Bronchial epithelial cell (primary cell): Measurements from ENCODE around the gene FCHSD1. TPM values are rescaled to one million over a fixed set of nuclear protein-coding genes. Genes with fewer than 3 reads are reported as not detected.
A peak's percentile ranks its signal among the peaks of the same experiment; 100 is the strongest.

Experiments used
- DNase-seq: peaks from one replicate; pipeline ENCODE4 v3.0.0-alpha.2; 2010; ENCODE audit warnings: low read depth
- FAIRE-seq: peaks from 2 replicates; lab custom pipeline; 2011; peaks lifted over from hg19 to GRCh38; lab: Jason Lieb, UNC
- H3K27me3 ChIP-seq: 2 replicates; pipeline ENCODE4 v1.5.1; 2011; ENCODE audit warnings: low read length; ENCODE audit not compliant: control insufficient read depth, insufficient read depth
- H3K36me3 ChIP-seq: 2 replicates; pipeline ENCODE4 v1.5.1; 2011; ENCODE audit warnings: low read length; ENCODE audit not compliant: control insufficient read depth, insufficient read depth
- H3K4me3 ChIP-seq: 2 replicates; pipeline ENCODE4 v1.5.1; 2011; ENCODE audit warnings: mild to moderate bottlenecking, low read depth, low read length, control low read depth
- total RNA-seq: library from RNA; depleted of rRNA; stranded (reverse); fragments of >200 nt; gene quantifications from 2 replicates; pipeline ENCODE4 v1.2.1, GENCODE V29; 2014
- TF ChIP-seq, protein P1 (sequence below): IDR thresholded peaks from 2 replicates; pipeline ENCODE4 v1.5.1; 2011; ENCODE audit warnings: mild to moderate bottlenecking, moderate library complexity, low read length, control low read depth, inconsistent platforms; ENCODE audit not compliant: insufficient read depth, severe bottlenecking

FCHSD1 gene
- total RNA-seq, 1 donor from 2014 or later = 14.2 TPM

DNA sequence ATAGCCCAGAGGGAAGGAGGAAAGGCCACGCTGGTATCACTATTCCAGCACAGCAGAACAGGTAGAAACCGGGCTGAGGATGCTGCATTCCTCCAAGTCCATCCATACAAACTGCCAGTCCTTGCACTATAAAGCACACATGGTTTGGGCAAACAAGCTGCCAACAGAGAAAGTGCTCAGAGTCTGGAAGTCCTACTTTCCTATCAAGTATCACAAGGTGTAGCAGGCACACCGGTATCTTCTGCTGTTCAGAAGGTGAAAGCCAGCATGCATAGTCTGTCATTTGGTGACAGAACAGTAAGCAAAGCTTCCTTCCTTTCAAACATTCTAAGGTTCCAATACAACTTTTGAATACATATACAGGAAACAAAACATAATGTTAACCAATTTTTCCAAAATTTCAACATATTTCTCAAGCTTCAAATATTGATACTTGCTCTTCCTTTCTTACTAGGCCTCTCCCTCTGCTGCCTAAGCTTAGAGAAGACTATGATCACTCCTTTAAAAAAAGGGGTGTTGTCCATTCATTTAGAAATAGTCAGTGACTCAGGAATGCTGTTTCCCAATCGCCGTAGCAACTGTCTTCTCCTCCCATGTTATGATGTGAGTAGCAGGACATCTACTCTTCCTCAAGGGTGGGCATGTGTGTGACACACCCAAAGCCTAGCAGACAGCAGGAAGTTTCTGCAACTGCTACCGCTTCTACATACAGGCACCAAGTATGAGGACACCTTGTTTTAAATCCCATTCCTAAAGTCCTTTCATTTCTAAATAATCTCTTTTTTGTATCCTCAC lies 47.1 kb downstream of the FCHSD1 start:
- FAIRE-seq (peak; percentile 85), DNase-seq (peak; percentile 99)
- TF ChIP-seq, protein P1, sequence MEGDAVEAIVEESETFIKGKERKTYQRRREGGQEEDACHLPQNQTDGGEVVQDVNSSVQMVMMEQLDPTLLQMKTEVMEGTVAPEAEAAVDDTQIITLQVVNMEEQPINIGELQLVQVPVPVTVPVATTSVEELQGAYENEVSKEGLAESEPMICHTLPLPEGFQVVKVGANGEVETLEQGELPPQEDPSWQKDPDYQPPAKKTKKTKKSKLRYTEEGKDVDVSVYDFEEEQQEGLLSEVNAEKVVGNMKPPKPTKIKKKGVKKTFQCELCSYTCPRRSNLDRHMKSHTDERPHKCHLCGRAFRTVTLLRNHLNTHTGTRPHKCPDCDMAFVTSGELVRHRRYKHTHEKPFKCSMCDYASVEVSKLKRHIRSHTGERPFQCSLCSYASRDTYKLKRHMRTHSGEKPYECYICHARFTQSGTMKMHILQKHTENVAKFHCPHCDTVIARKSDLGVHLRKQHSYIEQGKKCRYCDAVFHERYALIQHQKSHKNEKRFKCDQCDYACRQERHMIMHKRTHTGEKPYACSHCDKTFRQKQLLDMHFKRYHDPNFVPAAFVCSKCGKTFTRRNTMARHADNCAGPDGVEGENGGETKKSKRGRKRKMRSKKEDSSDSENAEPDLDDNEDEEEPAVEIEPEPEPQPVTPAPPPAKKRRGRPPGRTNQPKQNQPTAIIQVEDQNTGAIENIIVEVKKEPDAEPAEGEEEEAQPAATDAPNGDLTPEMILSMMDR = no peak
- no peak overlapping the region for H3K4me3 ChIP-seq
- no peaks in the 10 kb centered on the region for H3K36me3 ChIP-seq
- H3K27me3 ChIP-seq = no peaks in the 10 kb centered on the region

DNA sequence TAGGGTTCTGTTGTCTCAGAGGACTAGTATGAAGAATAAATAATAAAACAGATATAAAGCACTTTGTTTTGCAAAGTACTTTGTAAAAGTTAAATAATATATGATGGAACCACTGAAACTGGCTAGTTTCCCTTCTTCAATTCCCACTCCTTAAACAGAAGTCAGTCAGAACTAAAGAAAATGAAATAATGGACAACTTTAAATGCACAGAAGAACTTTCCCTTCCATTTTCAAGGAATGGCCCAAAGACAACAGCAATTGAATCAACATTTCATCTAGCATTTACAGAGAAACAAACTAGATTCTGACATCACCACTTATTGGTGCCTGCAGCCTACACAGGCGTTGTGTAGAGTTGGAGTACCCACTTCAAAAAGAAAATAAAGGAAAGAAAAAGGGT lies 48.6 kb downstream of the FCHSD1 start:
- DNase-seq (no peak), FAIRE-seq (no peak)
- no peak overlapping the region for H3K4me3 ChIP-seq
- H3K36me3 ChIP-seq = no peaks in the 10 kb centered on the region
- no peaks in the 10 kb centered on the region for H3K27me3 ChIP-seq
- TF ChIP-seq, protein P1 = no peak

DNA sequence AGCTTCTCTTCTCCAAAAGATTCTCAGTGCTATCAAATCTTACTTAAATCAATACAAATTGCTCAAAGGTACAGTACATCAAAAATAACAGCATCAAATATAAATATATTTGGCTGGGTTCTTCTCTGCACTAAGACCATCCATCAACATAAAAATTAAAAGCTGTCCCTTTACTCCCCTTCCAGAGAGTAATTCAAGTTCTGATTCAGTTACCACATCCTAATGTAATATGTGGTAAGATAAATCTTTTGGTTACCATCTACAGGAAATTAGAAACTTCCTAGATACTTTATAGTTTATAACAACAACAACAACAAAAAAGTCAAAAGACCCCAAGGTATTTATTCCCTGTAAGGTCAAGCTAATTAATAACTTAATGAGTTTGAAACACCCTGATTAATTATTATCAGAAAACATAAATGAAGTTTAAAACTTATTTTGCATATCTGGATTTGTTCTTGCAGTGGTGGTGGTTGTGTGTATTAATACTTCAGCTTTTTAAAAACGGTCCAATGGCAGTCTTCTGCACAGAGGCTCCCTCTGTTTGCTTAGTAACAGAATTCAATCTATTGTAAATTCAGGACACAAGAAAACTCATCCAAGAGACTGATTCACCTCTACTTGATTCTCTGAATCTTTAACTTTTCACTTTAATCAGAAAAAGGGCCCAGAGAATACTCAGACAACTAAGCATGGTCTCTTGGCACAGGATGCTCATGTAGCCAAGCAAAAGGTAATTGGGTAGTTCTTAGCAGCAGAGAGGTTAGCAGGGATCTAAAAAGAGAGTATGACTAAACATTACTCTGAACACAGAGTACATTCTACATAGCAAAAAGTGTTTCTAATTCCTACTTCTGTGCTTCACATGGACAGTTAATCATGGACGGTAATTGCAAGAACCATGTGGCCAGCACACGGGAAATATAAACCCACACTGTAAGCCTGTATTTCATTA lies 52.5 kb downstream of the FCHSD1 start:
- Histone ChIP-seq H3K36me3 (no peaks in the 10 kb centered on the region), H3K4me3 (no peak overlapping the region), H3K27me3 (no peaks in the 10 kb centered on the region)
- DNase-seq (peak; percentile 14), FAIRE-seq (no peak)
- TF ChIP-seq, protein P1 = no peak

DNA sequence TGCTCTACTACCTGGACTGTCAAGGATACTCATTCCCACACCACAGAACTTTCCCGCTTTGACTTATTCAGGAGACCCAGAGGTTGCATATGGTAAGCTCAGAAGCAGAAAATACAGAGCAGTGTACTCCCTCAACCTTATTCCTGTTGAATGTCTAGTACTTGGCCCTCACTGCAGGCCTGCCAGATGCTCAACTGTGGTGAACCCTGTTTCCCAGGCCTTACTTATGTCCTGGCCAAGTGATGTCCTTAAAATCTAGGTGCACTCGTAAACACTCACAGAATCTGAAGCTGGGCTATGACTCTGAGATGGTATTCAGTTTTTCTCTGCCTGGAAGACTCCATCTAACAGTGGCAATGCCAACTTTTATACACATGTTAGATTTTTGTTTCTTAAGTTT lies 53.4 kb downstream of the FCHSD1 start:
- FAIRE-seq (no peak), DNase-seq (no peak)
- Histone ChIP-seq H3K36me3 (peaks cover 1% of the 10 kb centered on the region), H3K27me3 (no peaks in the 10 kb centered on the region), H3K4me3 (no peak overlapping the region)
- TF ChIP-seq, protein P1 = no peak

DNA sequence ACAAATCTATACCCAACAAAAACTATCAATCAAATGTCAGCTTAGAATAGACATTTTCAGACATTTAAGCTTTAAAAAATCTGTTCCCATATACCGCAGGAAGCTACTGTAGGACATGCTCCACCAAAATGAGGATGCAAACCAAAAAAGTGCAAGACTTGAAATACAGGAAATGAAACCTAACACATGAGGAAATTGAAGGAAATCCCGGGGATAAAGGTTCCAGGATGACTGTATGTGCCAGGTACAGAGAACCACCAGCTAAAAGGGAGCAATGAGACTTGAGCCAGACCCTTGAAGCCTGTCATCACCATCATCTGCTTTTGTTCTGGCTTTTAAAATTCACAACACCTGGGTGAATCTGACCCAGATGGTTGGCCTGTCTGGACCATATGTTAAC lies 53.8 kb downstream of the FCHSD1 start:
- no peak for FAIRE-seq
- Histone ChIP-seq H3K36me3 (peaks cover 1% of the 10 kb centered on the region), H3K4me3 (no peak overlapping the region), H3K27me3 (no peaks in the 10 kb centered on the region)
- TF ChIP-seq, protein P1 = no peak
- peak; percentile 41 for DNase-seq
